PC-9 (cell line): Measurements from ENCODE around the gene MARK2. TPM values are rescaled to one million over a fixed set of nuclear protein-coding genes. Genes with fewer than 3 reads are reported as not detected.

Source experiments
- BruUV-seq: library from RNA; stranded (reverse); fragments of 400-500 nt; replicated peaks from 2 replicates; lab custom pipeline; 2021; lab: Mats Ljungman, UMichigan
- CTCF ChIA-PET: fragments of 300-600 bp; sonication (Branson Sonifier 250); formaldehyde crosslinking; loops from one replicate; lab custom pipeline; 2022; ENCODE audit warnings: antibody characterized with exemption; lab: Charles Lee
- POLR2A ChIA-PET: fragments of 300-600 bp; sonication (Branson Sonifier 250); formaldehyde crosslinking; loops from one replicate; lab custom pipeline; 2022; ENCODE audit warnings: antibody characterized with exemption; ENCODE audit not compliant: unreplicated experiment; lab: Charles Lee
- DNase-seq, 2 experiments: peaks; one replicate each; pipeline versions ENCODE4 v3.0.0 to v3.0.0-alpha.2; 2015 to 2022; ENCODE audit warnings: mixed read lengths in 1 of 2
- H2AFZ ChIP-seq: fragments of 200-600 bp; sonication (generic); 2 replicates; pipeline ENCODE4 v1.8.1; 2017; ENCODE audit warnings: antibody characterized with exemption
- H3F3A ChIP-seq: fragments of 200-600 bp; sonication (generic); 2 replicates; pipeline ENCODE4 v1.8.1; 2017; ENCODE audit warnings: antibody characterized with exemption, mild to moderate bottlenecking, low read depth; ENCODE audit not compliant: insufficient read depth
- H3K27ac ChIP-seq: fragments of 200-600 bp; sonication (generic); 2 replicates; pipeline ENCODE4 v1.6.1; 2016; ENCODE audit warnings: mixed run types
- H3K27me3 ChIP-seq: fragments of 200-600 bp; sonication (generic); 2 replicates; pipeline ENCODE4 v1.6.1; 2016; ENCODE audit warnings: low read depth, mixed run types; ENCODE audit not compliant: insufficient read depth
- H3K36me3 ChIP-seq: fragments of 200-600 bp; sonication (generic); 2 replicates; pipeline ENCODE4 v1.6.1; 2016; ENCODE audit warnings: low read depth, mixed run types
- H3K4me1 ChIP-seq: fragments of 200-600 bp; sonication (generic); replicated peaks from 2 replicates; pipeline ENCODE4 v1.6.1; 2016; ENCODE audit warnings: mixed run types; ENCODE audit not compliant: insufficient read depth
- H3K4me2 ChIP-seq: fragments of 200-600 bp; sonication (generic); 2 replicates; pipeline ENCODE4 v1.6.1; 2017; ENCODE audit warnings: mixed run types
- H3K4me3 ChIP-seq: fragments of 200-600 bp; sonication (generic); 2 replicates; pipeline ENCODE4 v1.6.1; 2016; ENCODE audit warnings: mixed run types
- H3K79me2 ChIP-seq: fragments of 200-600 bp; sonication (generic); 2 replicates; pipeline ENCODE4 v1.6.1; 2017; ENCODE audit warnings: low read depth, mixed run types
- H3K9me2 ChIP-seq: fragments of 200-600 bp; sonication (generic); 2 replicates; pipeline ENCODE4 v1.8.1; 2017; ENCODE audit warnings: mild to moderate bottlenecking; ENCODE audit not compliant: insufficient read depth
- H3K9me3 ChIP-seq: fragments of 200-600 bp; sonication (generic); 2 replicates; pipeline ENCODE4 v1.8.1; 2016; ENCODE audit warnings: low read depth; ENCODE audit not compliant: insufficient read depth
- H4K20me1 ChIP-seq: fragments of 200-600 bp; sonication (generic); 2 replicates; pipeline ENCODE4 v1.8.1; 2017; ENCODE audit not compliant: insufficient read depth
- CTCF ChIP-seq: fragments of 200-600 bp; sonication (generic); conservative IDR thresholded peaks from 2 replicates; pipeline ENCODE4 v1.6.1; 2017; ENCODE audit warnings: mixed run types, antibody characterized with exemption, mild to moderate bottlenecking, moderate library complexity
- EZH2 ChIP-seq: fragments of 200-600 bp; sonication (generic); IDR thresholded peaks from 2 replicates; pipeline ENCODE4 v1.8.0; 2017; ENCODE audit warnings: antibody characterized with exemption, low read depth
- intact Hi-C: fragments of 100-400 bp; cut with micrococcal nuclease; formaldehyde crosslinking; loops from one replicate; pipeline ENCODE4 v1.10.0; 2022; ENCODE audit not compliant: unreplicated experiment
- total RNA-seq: library from RNA; stranded (reverse); gene quantifications from 2 replicates; pipeline ENCODE4 v1.2.3, GENCODE V29; 2021

Gene MARK2
- total RNA-seq, 1 experiment from 2014 or later, result 65.0 TPM

- Histone ChIP-seq H3K79me2 (no peaks in the 10 kb centered on the region), H3K27ac (no peak overlapping the region), H3K4me1 (no peaks in the 10 kb centered on the region), H3K4me3 (no peak overlapping the region), H3K9me2 (no peaks in the 10 kb centered on the region), H3K27me3 (no peaks in the 10 kb centered on the region), H3F3A (peaks cover 28% of the 10 kb centered on the region), H3K36me3 (peaks cover 7% of the 10 kb centered on the region; the same call in 1 of the 2 replicates), H4K20me1 (peaks cover 12% of the 10 kb centered on the region; the same call in 1 of the 2 replicates), H3K9me3 (no peaks in the 10 kb centered on the region), H2AFZ (no peak overlapping the region), H3K4me2 (no peak overlapping the region)
- CTCF ChIA-PET, result interaction anchor here (0.6 kb wide), 1 partner anchor 37 kb away, joined by 4 read pairs; no protein-coding TSS in a partner anchor
- intact Hi-C loops, result no loop called here
- POLR2A ChIA-PET, result no interaction called here
- no peak for TF ChIP-seq EZH2
- no peak for TF ChIP-seq CTCF
- DNase-seq, result no peak
- BruUV-seq, result TSS peak; percentile 8
Measured at GRCh38 chr11:63908631-63909401, 69.9 kb downstream of the MARK2 start.

GRCh38 chr11:63909591-63910506 lies 70.9 kb downstream of the MARK2 start:
- no TSS peak for BruUV-seq
- Histone ChIP-seq H3K4me3 (no peak overlapping the region), H3K27me3 (no peaks in the 10 kb centered on the region), H3K9me3 (no peaks in the 10 kb centered on the region), H3K4me1 (no peaks in the 10 kb centered on the region), H3K4me2 (no peak overlapping the region), H2AFZ (no peak overlapping the region), H3F3A (peaks cover 33% of the 10 kb centered on the region), H3K79me2 (no peaks in the 10 kb centered on the region), H3K9me2 (no peaks in the 10 kb centered on the region), H3K27ac (no peak overlapping the region), H3K36me3 (peaks cover 7% of the 10 kb centered on the region; the same call in 1 of the 2 replicates), H4K20me1 (peaks cover 12% of the 10 kb centered on the region; the same call in 1 of the 2 replicates)
- ChIA-PET CTCF (interaction anchor here (0.7 kb wide), 2 partner anchors 36 to 131 kb away, joined by 4 to 11 read pairs; no protein-coding TSS in a partner anchor), POLR2A (no interaction called here)
- TF ChIP-seq EZH2, result no peak
- no peak for TF ChIP-seq CTCF
- no peak for DNase-seq
- intact Hi-C loops, result no loop called here

- H2AFZ ChIP-seq, result no peak overlapping the region
- H3K4me3 ChIP-seq, result no peak overlapping the region
- DNase-seq, result no peak
- no TSS peak for BruUV-seq
- H3K9me2 ChIP-seq, result no peaks in the 10 kb centered on the region
- no peaks in the 10 kb centered on the region for H3K27me3 ChIP-seq
- peaks cover 10% of the 10 kb centered on the region; the same call in 1 of the 2 replicates for H4K20me1 ChIP-seq
- ChIA-PET POLR2A (interaction anchor here (0.7 kb wide), 1 partner anchor 243 kb away, joined by 4 read pairs; no protein-coding TSS in a partner anchor), CTCF (no interaction called here)
- H3K36me3 ChIP-seq, result peaks cover 2% of the 10 kb centered on the region; the same call in 1 of the 2 replicates
- intact Hi-C loops, result no loop called here
- H3K79me2 ChIP-seq, result no peaks in the 10 kb centered on the region
- H3K4me2 ChIP-seq, result no peak overlapping the region
- peaks cover 33% of the 10 kb centered on the region for H3F3A ChIP-seq
- no peak for TF ChIP-seq EZH2
- TF ChIP-seq CTCF, result no peak
- H3K27ac ChIP-seq, result no peak overlapping the region
- no peaks in the 10 kb centered on the region for H3K9me3 ChIP-seq
- H3K4me1 ChIP-seq, result no peaks in the 10 kb centered on the region
Measured at GRCh38 chr11:63910675-63911074, 71.8 kb downstream of the MARK2 start.
